Activated CD8-positive, alpha-beta memory T cell treated with anti-CD3 and anti-CD28 coated beads for 1 hour (primary cell): ENCODE data around the gene POLR3B.

ENCODE experiments used
- DNase-seq, 2 donors: peaks; one replicate each; pipeline ENCODE4 v3.0.0-alpha.2; 2020; ENCODE audit warnings: low read depth in 1 of 2; ENCODE audit errors: extremely low read depth in 1 of 2

The POLR3B gene

DNA sequence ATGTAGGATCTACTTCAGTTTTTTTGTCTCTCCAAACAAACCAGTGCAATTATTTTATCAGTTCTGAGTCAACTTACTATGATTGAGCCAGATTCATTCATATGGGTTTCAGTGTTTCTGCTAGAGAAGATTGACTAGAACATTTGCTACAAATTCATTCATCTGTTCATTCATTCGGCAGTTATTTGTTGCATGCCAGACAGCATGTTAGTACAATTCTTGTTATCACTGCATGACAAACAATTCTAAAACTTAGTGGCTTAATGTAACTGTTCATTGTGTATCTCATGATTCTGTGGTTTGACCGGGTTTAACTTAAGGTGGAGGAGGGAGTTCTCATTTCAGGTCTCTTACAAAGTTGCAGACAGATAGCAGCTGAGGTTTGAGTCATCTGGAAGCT is 52.3 kb downstream of the POLR3B start:
- DNase-seq, result no peak

DNA sequence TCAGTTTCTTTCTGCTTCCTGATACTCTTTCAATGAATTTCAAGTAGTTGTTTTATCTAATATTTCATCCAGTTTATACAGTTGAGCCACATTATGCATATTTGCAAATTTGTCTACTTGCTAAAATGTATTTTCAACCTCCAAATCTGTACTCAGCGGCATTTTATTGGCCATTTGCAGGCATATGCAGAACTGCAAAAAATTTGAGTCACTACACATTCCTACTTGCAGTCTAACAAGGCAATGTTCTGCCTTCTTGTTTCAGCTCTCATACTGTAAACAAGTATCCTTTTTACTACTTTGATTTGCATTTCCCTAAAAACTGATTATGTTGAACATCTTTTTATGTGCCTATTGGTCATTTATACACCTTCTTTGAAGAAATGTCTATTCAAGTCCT is 55.0 kb downstream of the POLR3B start:
- no peak for DNase-seq

DNA sequence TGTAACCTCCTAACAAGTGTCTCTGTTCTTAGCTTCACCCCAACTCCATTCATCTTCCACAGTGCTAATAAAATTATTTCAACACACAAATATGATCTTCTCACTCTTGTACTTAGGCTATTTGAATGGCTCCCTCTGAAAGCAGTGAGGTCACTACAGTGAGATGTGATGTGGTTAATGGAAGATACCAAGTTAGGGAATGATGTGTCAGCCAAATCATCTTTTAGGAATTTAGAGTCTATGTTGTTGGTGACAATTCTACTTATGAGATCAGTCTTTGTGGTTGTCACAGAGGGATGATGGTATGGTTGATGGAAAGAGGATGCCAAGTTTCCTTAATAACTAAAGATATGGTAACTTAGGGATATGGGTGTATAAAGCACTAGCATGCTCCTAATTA is 57.6 kb downstream of the POLR3B start:
- no peak for DNase-seq

DNA sequence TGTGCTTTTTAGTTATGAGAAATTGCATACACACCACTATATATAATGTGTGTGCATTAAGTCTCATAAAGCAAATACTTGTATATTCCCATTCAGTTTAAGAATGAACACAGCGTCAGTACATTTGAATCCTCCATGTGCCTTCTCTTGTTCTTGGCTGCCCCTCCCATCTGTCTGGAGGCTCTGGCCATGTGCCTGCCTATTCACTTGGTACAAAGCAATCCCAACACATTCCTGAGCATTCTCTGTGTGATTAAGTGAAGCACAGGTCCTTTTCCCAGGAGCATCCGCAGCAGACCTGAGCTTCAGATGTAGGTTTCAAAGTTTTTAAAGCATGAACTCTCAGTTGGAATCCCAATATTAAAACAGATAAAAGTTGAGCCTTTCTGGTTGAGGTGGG is 58.7 kb downstream of the POLR3B start:
- DNase-seq, result no peak

DNA sequence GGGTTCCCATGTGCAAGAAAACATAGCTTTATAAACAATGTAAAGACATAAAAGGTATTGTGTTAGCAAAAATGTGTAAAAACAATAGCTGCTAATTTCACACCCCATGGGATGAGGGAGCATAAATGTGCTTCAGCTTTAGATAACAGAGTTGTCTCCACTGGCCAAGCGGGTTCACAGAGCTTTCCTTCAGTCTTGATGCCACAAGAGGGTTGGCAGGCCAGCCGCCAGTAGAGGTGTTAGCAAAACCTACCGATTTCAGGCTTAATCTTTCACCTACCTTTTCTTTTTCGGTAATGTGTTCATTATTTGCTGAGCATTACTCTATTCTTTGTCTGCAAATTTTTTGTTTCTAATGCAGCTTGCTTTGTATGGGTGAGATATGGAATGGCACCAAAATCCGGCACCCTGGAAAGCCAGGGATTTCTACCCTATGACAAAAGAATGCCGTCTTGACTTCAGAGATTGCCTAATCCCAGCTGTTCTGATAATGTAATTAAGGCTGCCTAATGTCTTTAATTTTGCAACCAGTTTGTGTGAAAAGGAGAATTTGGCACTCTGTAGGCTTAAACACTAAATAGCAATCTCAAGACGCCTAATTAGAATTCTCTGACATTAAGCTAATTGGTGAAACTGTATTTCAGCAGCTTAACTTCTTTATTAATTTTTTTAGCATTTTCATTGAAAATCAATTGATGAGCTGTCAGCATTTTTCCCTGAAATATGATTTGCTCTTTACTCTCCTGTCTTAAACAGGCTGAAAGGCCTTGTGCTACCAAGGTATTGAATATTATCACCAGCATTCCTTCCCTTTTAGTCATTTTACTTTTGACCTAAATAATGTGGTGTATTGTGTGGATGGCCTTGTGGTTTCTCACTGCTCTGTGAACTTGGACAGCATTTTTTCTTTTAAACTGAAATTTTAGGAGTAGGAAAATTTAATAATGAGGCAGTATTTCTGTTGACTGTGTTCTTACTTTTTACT is 60.7 kb downstream of the POLR3B start:
- DNase-seq, result no peak

DNA sequence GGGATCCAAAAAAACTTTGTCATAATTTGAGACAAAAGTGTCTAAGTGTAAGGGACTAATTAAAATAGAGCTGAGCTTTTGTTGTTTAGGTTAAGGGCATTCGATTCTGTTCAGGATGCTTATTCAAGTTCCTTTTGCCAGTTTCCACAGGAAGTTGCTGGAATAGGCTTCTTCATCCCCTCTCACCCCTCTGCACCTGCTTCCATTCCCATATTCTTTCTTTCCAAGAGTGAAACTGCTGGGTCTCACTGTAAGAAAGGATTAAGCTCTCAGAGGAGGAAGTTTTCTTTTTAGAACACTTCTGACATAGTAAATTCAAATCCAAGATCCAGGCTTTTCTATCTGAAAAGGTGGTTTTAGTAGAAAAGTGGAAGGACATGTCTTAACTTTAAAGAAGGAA is 61.4 kb downstream of the POLR3B start:
- no peak for DNase-seq

DNA sequence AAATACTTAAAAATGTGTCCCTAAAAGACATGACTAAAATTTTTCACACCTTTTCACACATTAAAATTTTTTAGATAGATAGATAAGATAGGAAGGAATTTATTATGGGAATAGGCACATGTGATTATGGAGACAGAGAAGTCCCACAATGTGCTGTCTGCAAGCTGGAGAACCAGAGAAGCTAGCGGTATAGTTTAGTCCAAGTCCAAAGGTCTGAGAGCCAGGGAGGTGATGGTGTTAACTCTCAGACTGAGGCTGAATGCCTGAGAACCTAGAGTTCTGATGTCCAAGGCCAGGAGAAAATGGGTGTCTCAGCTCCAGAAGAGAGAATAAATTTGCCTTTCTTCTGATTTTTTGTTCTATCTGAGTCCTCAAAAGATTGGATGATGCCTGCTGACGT is 65.7 kb downstream of the POLR3B start:
- no peak for DNase-seq

DNA sequence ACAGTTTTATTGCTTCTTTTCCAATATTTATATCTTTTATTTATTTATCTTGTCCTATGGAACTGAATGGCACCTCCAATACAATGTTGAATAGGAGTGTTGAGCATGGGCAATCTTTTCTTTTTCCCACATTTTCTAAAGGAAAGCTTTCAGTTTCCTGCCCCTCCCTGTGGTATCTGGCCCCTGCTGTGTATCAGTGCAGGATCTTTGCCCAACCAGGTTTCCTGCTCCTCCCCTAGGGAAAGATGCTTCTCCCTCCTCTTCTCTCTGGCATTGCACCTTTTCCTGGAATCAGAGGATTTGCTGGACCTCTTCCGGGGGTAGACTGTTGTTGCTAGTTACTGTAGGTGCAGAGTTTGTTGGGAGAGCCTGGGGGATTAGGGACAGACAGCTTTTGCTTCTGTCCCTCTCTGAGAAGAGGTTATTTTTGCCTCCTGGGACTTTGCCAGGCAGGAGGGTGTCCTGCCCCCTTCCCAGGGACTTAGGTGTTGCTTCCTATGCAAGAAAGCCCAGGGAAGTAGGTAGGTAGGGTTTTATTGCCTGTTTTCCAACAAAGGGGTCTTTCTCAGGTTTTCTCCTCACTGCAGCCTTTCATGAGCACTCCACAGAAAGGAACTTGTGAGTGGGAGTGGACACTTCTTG is 67.6 kb downstream of the POLR3B start:
- DNase-seq, result no peak

DNA sequence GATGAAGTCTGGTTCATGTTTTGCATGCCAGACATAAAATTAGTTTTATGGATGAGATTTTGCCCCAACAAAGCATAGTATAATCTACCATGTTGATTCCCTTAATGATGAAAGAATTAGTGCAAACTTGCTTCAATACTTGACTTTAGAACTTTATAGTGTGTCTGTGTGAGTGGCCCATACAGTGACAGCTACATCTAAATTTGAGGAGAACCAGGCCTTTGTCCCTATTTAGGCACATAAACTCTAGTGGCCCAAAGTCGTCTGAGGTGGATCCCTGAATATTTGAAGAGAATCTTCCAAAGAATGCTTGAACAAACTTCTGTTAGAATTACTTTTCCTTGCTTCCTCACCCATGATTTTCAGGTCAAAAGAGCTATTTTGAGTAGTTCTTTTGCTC is 70.4 kb downstream of the POLR3B start:
- DNase-seq, result no peak

DNA sequence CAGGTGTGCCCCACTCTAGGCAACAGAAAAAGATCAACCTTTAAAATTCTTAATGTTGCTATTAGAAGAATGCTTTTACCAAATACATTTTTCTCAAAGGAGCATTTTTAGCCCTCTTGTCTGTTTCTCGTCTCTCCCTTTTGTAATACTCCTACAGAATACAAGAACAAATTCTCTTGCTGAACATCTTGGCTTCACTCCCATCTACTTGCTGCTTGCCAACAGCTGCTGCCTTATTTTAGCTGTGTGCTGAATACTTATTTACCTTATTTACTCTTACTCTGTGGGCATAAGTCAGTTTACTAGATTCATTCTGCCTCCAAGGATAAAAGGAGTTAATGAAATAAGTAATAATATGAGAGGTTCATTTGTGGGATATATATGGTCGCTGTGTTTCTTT is 70.8 kb downstream of the POLR3B start:
- DNase-seq, result no peak

DNA sequence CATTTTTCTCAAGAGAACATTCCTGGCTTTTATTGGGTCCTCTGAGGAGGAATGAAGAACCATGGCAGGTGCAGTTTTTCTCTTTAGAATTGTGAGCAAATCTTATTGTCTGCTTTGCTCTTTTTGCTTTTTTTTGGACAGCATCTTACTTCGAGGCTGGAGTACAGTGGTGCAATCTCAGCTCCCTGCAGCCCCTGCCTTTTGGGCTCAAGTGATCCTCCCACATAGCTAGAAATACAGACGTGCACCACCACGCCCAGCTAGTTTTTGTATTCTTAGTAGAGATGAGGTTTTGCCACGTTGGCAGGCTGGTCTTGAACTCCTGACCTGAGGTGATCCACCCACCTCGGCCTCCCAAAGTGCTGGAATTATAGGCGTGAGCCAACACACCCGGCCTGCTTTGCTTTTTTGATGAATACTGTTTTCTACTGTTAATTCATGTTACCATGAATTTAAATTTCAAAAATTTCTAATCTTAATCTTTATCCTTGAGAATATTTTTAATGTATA is 71.5 kb downstream of the POLR3B start:
- no peak for DNase-seq

DNA sequence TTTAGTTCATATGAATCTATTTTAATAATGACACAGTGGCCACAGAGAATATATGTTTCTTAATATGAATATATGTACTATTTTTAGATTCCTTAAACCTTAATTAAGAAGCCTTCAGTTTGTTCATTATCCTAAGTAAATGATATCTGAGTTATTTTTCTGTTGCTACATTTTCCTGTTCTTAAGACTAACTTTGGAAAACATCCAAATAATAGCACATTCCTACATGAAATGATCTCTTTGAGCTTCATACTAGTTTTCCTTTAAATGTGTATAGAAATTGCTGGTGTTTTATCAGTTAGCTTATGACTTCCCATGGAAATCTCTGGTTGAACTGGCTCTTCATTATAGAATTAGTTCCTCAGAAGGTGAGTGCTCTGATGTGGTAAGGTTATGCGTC is 72.1 kb downstream of the POLR3B start:
- no peak for DNase-seq

DNA sequence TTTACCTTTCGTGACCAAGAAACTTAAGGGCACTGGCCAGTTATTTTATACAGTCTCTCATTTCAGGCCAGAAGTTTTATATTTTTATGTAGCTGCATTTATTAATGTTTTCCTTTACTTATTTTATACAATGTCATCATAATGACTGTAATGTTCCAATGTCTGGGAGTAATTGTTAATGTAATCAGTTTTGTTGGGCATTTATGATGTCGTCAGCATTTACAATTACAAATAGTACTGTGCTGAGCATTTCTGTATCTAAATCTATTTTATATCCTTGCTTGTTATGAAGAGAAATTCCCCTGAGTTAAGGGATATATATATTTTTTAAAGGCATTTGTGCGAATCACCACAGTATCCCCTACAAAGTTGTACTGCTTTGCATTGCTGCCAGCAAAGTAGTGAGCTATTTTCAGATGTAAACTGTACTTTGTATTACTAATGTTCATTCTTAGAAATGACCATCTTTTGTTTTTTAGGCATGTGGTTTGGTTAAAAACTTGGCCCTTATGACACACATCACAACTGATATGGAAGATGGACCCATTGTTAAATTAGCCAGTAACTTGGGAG is 74.4 kb downstream of the POLR3B start:
- DNase-seq, result no peak

DNA sequence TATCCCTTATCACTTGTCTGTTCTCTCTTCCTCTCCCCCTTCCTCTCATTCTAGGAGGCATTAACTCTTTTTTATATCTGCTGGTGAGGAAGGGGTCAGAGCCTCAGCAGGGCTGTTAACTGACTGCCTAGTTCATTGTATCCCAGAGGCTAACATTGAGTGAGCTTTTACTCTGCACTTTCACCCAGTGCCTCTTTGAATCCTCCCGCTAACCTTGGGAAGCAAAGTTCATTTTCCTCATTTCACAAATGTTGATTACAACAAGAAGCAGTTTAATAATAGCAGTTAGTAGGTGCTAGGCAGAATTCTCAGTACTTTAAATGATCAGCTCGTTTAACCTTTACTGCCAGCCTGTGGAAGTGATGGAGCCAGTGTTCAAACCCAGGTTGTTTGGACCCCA is 75.5 kb downstream of the POLR3B start:
- no peak for DNase-seq

DNA sequence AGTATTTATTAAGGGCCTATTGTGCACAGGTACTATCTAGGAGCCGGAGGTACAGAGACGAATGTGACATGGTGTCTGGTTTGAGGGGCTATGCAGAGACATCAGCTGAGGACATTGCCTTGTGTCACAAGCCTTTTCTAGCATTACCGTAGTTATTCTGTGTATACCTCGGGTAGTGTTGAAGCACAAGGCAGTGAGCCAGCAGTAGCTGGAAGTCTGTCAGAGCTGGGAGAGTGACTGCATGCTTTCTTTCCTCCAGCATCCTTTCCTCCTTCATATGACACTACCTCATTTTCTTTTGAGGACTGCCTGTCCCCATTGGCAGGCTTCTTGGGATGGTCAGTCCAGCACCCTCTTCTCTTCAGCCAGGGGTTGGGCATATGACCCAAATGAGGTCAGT is 77.0 kb downstream of the POLR3B start:
- DNase-seq, result no peak

DNA sequence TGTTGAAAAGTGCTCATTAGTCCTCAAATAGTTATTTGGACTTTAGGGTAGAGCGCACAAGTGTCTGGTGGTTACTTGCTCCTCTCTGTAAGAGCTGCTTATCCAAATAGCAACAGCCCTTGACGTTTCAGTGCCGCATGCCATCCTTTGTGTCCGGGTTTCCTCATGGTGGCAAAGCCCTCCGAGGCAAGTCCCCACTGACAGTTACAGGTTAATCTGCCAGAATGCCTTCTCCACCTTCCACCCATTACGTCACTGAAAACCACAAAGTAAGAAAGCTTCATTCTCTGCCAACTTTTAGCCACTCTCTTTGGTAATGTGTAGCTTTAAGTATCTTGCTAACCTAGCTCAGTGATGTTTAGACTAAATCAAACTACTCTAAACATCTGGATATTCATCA is 78.6 kb downstream of the POLR3B start:
- DNase-seq, result no peak

DNA sequence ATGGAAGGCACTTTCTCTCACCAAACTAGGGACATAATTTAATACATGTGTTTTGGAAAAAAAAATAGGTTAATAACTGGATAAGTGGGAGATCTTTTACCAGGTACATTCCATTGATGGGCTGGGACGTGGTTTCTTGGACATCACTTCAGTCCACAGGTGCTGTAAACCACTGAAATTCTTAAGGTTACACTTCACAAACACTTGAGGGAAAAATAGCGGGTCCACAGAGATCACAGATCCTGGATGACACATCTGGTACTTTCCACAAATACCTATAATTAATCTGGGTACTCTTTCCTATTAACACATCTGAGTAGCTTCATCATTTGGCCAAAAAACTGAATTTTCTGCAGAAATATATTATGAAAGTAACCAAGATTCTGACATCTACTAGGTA is 85.0 kb downstream of the POLR3B start:
- DNase-seq, result no peak

DNA sequence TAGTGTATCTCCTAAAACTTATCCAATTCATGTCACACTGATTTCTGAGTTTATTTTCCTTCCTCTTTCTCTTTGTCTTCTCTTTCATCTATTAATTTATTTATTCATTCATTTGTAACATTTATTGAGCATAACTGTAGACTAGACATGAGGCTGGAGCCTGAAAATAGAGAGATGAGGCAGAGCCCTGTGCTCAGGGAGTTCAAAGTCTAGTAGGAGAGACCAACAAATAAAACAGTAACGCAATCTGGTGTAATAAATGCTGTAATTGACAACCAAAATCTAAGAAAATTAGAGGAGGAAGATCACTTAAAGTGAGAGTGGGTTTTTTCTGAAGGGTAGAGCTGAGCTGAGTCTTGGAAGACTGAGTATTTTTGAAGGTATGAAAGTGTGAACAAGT is 87.5 kb downstream of the POLR3B start:
- no peak for DNase-seq

DNA sequence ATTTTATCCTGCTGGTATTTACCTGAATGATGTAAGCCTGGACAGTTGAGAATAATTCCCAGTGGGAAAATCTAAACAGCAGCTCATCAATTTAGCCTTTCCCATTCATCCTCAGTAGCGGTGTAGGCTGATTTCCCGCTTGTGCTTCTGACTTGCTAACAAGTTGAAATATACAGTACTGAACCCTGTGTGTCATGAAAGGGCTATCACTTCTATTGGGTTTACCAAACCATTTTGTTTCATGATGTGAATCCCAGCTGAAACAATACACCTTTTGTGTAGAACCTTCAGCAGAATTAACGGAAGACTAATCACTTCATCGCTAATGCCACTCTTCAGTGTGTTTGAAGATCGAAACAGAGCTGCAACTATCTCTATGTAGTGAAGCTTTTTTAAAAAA is 88.4 kb downstream of the POLR3B start:
- no peak for DNase-seq

DNA sequence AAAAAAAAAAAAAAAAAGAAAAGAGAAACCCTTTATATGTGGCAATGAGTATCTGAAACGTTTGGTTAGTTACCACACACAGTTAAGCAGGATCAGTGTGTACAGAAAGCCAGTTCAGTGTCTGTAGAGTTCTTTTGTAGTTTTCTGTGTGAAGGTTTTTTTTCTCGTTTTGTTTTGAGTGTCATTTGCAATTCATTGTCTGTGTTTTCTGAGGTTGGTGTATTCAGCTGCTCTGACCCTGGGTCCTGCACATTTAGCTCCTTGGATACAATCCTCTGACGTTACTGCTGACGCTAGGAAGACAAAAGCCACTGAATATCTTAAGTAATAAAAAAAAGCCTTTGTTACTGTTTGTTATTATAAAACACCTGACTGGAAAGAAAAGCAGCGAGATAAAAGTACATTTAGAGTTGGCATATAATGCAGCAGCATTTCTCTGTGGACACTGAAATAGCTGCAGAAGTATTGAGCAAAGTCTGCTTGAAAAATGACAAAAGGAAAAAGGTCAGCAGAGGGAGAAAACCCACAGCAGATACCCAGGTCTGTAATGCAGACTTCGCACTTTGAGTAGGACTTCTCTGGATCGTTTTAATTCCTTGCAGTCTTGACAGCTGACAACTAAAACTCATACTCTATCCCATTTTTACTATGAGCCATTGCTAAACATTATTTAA is 89.0 kb downstream of the POLR3B start:
- DNase-seq, result no peak

DNA sequence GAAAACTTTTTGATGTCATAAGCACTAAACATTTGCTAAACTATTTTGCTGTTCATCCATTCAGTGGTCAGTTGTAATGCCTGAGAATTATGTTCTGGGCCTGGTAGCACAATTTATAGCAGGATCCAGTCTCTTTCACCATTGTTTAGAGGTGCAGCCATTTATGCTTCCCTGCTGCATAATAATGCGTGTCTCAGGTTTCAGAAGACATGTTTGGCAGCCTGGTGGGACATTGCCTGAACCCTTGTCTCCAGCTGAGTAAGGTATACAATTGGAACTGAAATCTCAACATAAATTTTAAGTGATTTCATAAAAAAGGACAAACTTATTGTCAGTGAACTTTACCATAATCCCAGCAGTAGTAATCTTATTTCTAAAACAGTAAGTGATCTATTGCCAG is 94.8 kb downstream of the POLR3B start:
- DNase-seq, result no peak
